IPS-11a (cell line): ENCODE measurements around the gene MRPS27.

Experiments
- H3K4me3 ChIP-seq: one replicate; pipeline ENCODE4 v1.5.1; 2013; ENCODE audit warnings: low read depth, low read length, control low read depth

Gene MRPS27

GRCh38 chr5:72206994-72207393 lies 113.0 kb downstream of the MRPS27 start:
- H3K4me3 ChIP-seq, result no peak overlapping the region

GRCh38 chr5:72206160-72206559 lies 113.9 kb downstream of the MRPS27 start:
- H3K4me3 ChIP-seq, result no peak overlapping the region

GRCh38 chr5:72205431-72206009 lies 114.5 kb downstream of the MRPS27 start:
- H3K4me3 ChIP-seq, result no peak overlapping the region

- no peak overlapping the region for H3K4me3 ChIP-seq
Measured at GRCh38 chr5:72204946-72205345, 115.1 kb downstream of the MRPS27 start.

GRCh38 chr5:72203251-72203845 lies 116.7 kb downstream of the MRPS27 start:
- H3K4me3 ChIP-seq, result no peak overlapping the region

GRCh38 chr5:72202331-72202825 lies 117.7 kb downstream of the MRPS27 start:
- H3K4me3 ChIP-seq, result no peak overlapping the region

GRCh38 chr5:72199681-72200080 lies 120.4 kb downstream of the MRPS27 start:
- no peak overlapping the region for H3K4me3 ChIP-seq

- no peak overlapping the region for H3K4me3 ChIP-seq
Measured at GRCh38 chr5:72197393-72197792, 122.6 kb downstream of the MRPS27 start.

- H3K4me3 ChIP-seq, result no peak overlapping the region
Measured at GRCh38 chr5:72195581-72195980, 124.5 kb downstream of the MRPS27 start.

- no peak overlapping the region for H3K4me3 ChIP-seq
Measured at GRCh38 chr5:72194846-72195245, 125.2 kb downstream of the MRPS27 start.

GRCh38 chr5:72191404-72191803 lies 128.6 kb downstream of the MRPS27 start:
- H3K4me3 ChIP-seq, result no peak overlapping the region

GRCh38 chr5:72189146-72189545 lies 130.9 kb downstream of the MRPS27 start:
- no peak overlapping the region for H3K4me3 ChIP-seq

GRCh38 chr5:72188166-72188565 lies 131.9 kb downstream of the MRPS27 start:
- H3K4me3 ChIP-seq, result no peak overlapping the region

- no peak overlapping the region for H3K4me3 ChIP-seq
Measured at GRCh38 chr5:72187388-72188075, 132.5 kb downstream of the MRPS27 start.

- H3K4me3 ChIP-seq, result no peak overlapping the region
Measured at GRCh38 chr5:72185496-72186329, 134.3 kb downstream of the MRPS27 start.

- H3K4me3 ChIP-seq, result no peak overlapping the region
Measured at GRCh38 chr5:72184408-72184807, 135.6 kb downstream of the MRPS27 start.

GRCh38 chr5:72183101-72183520 lies 136.9 kb downstream of the MRPS27 start:
- H3K4me3 ChIP-seq, result no peak overlapping the region

GRCh38 chr5:72182686-72183085 lies 137.4 kb downstream of the MRPS27 start:
- no peak overlapping the region for H3K4me3 ChIP-seq

GRCh38 chr5:72180925-72181324 lies 139.1 kb downstream of the MRPS27 start:
- no peak overlapping the region for H3K4me3 ChIP-seq

- no peak overlapping the region for H3K4me3 ChIP-seq
Measured at GRCh38 chr5:72179816-72180440, 140.1 kb downstream of the MRPS27 start.
